ENCODE results near the gene EFNA4.
"Not testable (repeated sequence)": the region's sequence is repeated elsewhere in the genome, so short reads cannot be mapped to it uniquely, and the experiment has no call there.

Gene EFNA4

GRCh38 chr1:155091071-155092051 is 27.8 kb downstream of the EFNA4 start:
- peak; percentile 55 to 75 for DNase-seq

GRCh38 chr1:155092131-155092530 is 28.6 kb downstream of the EFNA4 start:
- no peak for DNase-seq

GRCh38 chr1:155092641-155093040 is 29.1 kb downstream of the EFNA4 start:
- DNase-seq: no peak

- DNase-seq: peak; percentile 83 to 87
These were observed 30.5 kb downstream of the EFNA4 start for GRCh38 chr1:155093911-155094621.

GRCh38 chr1:155094622-155094948 is 31.0 kb downstream of the EFNA4 start:
- DNase-seq: no peak

GRCh38 chr1:155099331-155099730 is 35.8 kb downstream of the EFNA4 start:
- no peak for DNase-seq

GRCh38 chr1:155103325-155103724 is 39.8 kb downstream of the EFNA4 start:
- DNase-seq: no peak

GRCh38 chr1:155104605-155105534 is 41.3 kb downstream of the EFNA4 start:
- no peak for DNase-seq

GRCh38 chr1:155105604-155106011 is 42.1 kb downstream of the EFNA4 start:
- DNase-seq: no peak

- no peak for DNase-seq
These were observed 43.3 kb downstream of the EFNA4 start for GRCh38 chr1:155106862-155107261.

GRCh38 chr1:155107309-155108264 is 44.0 kb downstream of the EFNA4 start:
- DNase-seq: no peak

- no peak for DNase-seq
These were observed 44.8 kb downstream of the EFNA4 start for GRCh38 chr1:155108296-155108695.

GRCh38 chr1:155110381-155110780 is 46.8 kb downstream of the EFNA4 start:
- no peak for DNase-seq

- DNase-seq: no peak
These were observed 47.3 kb downstream of the EFNA4 start for GRCh38 chr1:155110826-155111225.

GRCh38 chr1:155113450-155113980 is 50.0 kb downstream of the EFNA4 start:
- DNase-seq: peak in 1 of 2 experiments; percentile 28

GRCh38 chr1:155116113-155116764 is 52.7 kb downstream of the EFNA4 start:
- DNase-seq: no peak

GRCh38 chr1:155117610-155118009 is 54.1 kb downstream of the EFNA4 start:
- peak in 1 of 2 experiments; percentile 16 for DNase-seq

GRCh38 chr1:155118090-155118489 is 54.5 kb downstream of the EFNA4 start:
- DNase-seq: not testable (repeated sequence)
